Measurements from ENCODE around the gene TAX1BP3. TPM values are rescaled to one million over a fixed set of nuclear protein-coding genes. Genes with fewer than 3 reads are reported as not detected.

Gene TAX1BP3
- total and polyA plus RNA-seq, 4 donors = 11.9 to 27.7 (median 20.0) TPM

DNA sequence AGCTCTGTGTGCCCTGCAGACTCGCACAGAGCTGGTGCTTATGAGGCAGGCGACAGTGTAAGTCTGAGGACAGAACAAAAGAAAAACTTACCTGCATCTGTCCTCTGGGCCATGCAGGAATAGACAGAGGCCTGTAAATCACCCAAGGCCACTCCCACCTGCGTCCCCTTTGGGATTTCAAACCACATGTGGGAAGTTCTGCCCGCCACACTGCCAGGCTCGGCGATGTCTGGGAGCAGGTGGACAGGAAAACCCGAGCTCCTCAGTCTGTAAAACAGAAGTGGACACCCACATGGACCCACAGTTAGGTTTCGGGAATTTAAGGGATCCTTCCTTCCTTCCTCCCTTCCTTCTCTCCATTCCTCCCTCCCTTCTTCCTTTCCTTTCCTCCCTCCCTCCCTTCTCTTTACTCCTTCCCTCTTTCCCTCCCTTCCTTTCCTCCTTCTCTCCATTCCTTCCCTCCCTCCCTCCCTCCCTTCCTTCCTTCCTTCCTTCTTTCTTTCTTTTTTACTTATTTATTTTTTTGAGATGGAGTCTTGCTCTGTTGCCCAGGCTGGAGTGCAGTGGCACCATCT, 47.1 kb downstream of the TAX1BP3 start:
- Histone ChIP-seq H3K9me3 (ENCODE audit: control insufficient read depth in 4 of 4, low read length in 3 of 4) (no peaks in the 10 kb centered on the region), H3K9ac (ENCODE audit: low read depth in 1 of 2, low read length in 2 of 2) (no peak overlapping the region), H3K27me3 (ENCODE audit: control insufficient read depth in 4 of 4, insufficient read depth in 4 of 4, low read length in 3 of 4) (no peaks in the 10 kb centered on the region), H3K4me3 (ENCODE audit: low read depth in 1 of 3, low read length in 3 of 3) (no peak overlapping the region), H3K27ac (ENCODE audit: low read depth in 1 of 2, low read length in 2 of 2) (no peak overlapping the region), H3K36me3 (ENCODE audit: control insufficient read depth in 4 of 4, insufficient read depth in 3 of 4, low read depth in 1 of 4, low read length in 3 of 4) (peaks cover 20 to 64% (median 52%) of the 10 kb centered on the region in 4 donors), H3K4me1 (ENCODE audit: control insufficient read depth in 4 of 4, insufficient read depth in 4 of 4, low read length in 3 of 4) (peaks cover 0 to 2% (median 2%) of the 10 kb centered on the region in 4 donors)
- no peak for DNase-seq (ENCODE audit: low spot score)
- 96% methylated on average over 8 of the region's 8 CpGs for WGBS
- TF ChIP-seq TAF1 (conservative IDR thresholded peaks at IDR 0.05) (no peak), FOXA1 (IDR thresholded peaks at IDR 0.05) (no peak), RAD21 (IDR thresholded peaks at IDR 0.05) (no peak), HNF4G (IDR thresholded peaks at IDR 0.05) (no peak), HNF4A (conservative IDR thresholded peaks at IDR 0.05) (no peak), NR2F2 (IDR thresholded peaks at IDR 0.05) (no peak), RXRA (IDR thresholded peaks at IDR 0.05) (no peak), YY1 (IDR thresholded peaks at IDR 0.05) (no peak), GABPA (IDR thresholded peaks at IDR 0.05 in 1 of 2, conservative IDR thresholded peaks at IDR 0.05 in 1 of 2) (no peak)
- TF ChIP-seq, protein P1, sequence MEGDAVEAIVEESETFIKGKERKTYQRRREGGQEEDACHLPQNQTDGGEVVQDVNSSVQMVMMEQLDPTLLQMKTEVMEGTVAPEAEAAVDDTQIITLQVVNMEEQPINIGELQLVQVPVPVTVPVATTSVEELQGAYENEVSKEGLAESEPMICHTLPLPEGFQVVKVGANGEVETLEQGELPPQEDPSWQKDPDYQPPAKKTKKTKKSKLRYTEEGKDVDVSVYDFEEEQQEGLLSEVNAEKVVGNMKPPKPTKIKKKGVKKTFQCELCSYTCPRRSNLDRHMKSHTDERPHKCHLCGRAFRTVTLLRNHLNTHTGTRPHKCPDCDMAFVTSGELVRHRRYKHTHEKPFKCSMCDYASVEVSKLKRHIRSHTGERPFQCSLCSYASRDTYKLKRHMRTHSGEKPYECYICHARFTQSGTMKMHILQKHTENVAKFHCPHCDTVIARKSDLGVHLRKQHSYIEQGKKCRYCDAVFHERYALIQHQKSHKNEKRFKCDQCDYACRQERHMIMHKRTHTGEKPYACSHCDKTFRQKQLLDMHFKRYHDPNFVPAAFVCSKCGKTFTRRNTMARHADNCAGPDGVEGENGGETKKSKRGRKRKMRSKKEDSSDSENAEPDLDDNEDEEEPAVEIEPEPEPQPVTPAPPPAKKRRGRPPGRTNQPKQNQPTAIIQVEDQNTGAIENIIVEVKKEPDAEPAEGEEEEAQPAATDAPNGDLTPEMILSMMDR (IDR thresholded peaks at IDR 0.05; ENCODE audit: low read depth, low read length, missing input control) = no peak
- TF ChIP-seq, protein P2, sequence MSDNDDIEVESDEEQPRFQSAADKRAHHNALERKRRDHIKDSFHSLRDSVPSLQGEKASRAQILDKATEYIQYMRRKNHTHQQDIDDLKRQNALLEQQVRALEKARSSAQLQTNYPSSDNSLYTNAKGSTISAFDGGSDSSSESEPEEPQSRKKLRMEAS (IDR thresholded peaks at IDR 0.05) = no peak

DNA sequence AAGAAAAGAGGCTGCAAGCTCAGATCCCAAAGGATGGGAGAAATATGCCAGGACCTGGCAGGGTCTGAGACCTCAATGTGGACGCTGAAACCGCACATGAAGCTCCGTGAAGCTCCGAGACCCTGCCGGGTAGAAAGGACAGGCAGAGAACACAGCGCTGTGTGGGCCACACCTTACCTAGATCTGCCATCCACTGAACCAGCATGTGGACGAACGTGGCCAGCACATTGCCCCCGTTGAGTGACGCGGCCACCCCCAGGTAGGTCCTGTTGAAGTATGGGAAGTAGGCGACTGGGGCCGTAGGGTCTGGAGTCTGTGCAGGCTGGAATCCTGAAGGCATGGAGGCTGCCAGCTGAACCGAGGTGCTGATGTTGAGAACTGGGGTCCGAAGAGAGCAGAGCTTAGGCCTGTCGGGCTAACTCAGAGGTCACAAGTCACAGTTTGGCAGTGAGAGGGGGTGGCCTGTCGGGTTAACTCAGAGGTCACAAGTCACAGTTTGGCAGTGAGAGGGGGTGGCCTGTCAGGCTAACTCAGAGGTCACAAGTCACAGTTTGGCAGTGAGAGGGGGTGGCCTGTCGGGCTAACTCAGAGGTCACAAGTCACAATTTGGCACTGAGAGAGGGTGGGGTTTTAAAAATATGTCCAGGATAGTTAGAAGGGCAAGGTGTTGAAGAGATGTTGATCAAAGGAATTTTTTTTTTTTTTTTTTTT, 53.1 kb downstream of the TAX1BP3 start:
- peak; percentile 30 for TF ChIP-seq NR2F2 (IDR thresholded peaks at IDR 0.05)
- TF ChIP-seq HNF4A (conservative IDR thresholded peaks at IDR 0.05) = peak; percentile 24
- TF ChIP-seq RXRA (IDR thresholded peaks at IDR 0.05) = peak; percentile 62 to 64
- no peak for TF ChIP-seq FOXA2 (IDR thresholded peaks at IDR 0.05)
- TF ChIP-seq, protein P3, sequence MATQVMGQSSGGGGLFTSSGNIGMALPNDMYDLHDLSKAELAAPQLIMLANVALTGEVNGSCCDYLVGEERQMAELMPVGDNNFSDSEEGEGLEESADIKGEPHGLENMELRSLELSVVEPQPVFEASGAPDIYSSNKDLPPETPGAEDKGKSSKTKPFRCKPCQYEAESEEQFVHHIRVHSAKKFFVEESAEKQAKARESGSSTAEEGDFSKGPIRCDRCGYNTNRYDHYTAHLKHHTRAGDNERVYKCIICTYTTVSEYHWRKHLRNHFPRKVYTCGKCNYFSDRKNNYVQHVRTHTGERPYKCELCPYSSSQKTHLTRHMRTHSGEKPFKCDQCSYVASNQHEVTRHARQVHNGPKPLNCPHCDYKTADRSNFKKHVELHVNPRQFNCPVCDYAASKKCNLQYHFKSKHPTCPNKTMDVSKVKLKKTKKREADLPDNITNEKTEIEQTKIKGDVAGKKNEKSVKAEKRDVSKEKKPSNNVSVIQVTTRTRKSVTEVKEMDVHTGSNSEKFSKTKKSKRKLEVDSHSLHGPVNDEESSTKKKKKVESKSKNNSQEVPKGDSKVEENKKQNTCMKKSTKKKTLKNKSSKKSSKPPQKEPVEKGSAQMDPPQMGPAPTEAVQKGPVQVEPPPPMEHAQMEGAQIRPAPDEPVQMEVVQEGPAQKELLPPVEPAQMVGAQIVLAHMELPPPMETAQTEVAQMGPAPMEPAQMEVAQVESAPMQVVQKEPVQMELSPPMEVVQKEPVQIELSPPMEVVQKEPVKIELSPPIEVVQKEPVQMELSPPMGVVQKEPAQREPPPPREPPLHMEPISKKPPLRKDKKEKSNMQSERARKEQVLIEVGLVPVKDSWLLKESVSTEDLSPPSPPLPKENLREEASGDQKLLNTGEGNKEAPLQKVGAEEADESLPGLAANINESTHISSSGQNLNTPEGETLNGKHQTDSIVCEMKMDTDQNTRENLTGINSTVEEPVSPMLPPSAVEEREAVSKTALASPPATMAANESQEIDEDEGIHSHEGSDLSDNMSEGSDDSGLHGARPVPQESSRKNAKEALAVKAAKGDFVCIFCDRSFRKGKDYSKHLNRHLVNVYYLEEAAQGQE (IDR thresholded peaks at IDR 0.05) = no peak
- TF ChIP-seq, protein P2 (IDR thresholded peaks at IDR 0.05) = no peak
- Histone ChIP-seq H3K9me3 (ENCODE audit: control insufficient read depth in 4 of 4, low read length in 3 of 4) (no peaks in the 10 kb centered on the region), H3K27me3 (ENCODE audit: control insufficient read depth in 4 of 4, insufficient read depth in 4 of 4, low read length in 3 of 4) (no peaks in the 10 kb centered on the region), H3K36me3 (ENCODE audit: control insufficient read depth in 4 of 4, insufficient read depth in 3 of 4, low read depth in 1 of 4, low read length in 3 of 4) (peaks cover 10 to 60% (median 36%) of the 10 kb centered on the region in 4 donors), H3K27ac (ENCODE audit: low read depth in 1 of 2, low read length in 2 of 2) (no peak overlapping the region), H3K4me1 (ENCODE audit: control insufficient read depth in 4 of 4, insufficient read depth in 4 of 4, low read length in 3 of 4) (peaks cover 0 to 13% (median 8%) of the 10 kb centered on the region in 4 donors), H3K9ac (ENCODE audit: low read depth in 1 of 2, low read length in 2 of 2) (no peak overlapping the region), H3K4me3 (ENCODE audit: low read depth in 1 of 3, low read length in 3 of 3) (no peak overlapping the region)
- no peak for DNase-seq (ENCODE audit: low spot score)
- 80% methylated on average over 18 of the region's 18 CpGs for WGBS

Measured in liver (tissue), 9 donors.